Immature natural killer cell (primary cell): Measurements from ENCODE around the gene IGF2BP2. TPM values are rescaled to one million over a fixed set of nuclear protein-coding genes. Genes with fewer than 3 reads are reported as not detected.

ENCODE experiments used
- DNase-seq, 3 donors: peaks; one replicate each; pipeline ENCODE4 v3.0.0; 2022; ENCODE audit warnings: mixed read lengths in 1 of 3
- H3K27ac Mint-ChIP-seq, 6 donors: one replicate each; pipeline ENCODE4 v1.8.0; 2020; ENCODE audit warnings: mixed read lengths in 6 of 6, mild to moderate bottlenecking in 5 of 6, inconsistent platforms in 4 of 6, moderate library complexity in 3 of 6
- H3K27me3 Mint-ChIP-seq, 3 donors: one replicate each; pipeline ENCODE4 v1.8.0; 2020 to 2021; ENCODE audit warnings: low read depth in 3 of 3, mild to moderate bottlenecking in 3 of 3, mixed read lengths in 3 of 3, moderate library complexity in 3 of 3, inconsistent platforms in 1 of 3
- H3K36me3 Mint-ChIP-seq, 3 donors: one replicate each; pipeline ENCODE4 v1.8.0; 2020; ENCODE audit warnings: mixed read lengths in 3 of 3, inconsistent platforms in 2 of 3, mild to moderate bottlenecking in 2 of 3
- H3K4me1 Mint-ChIP-seq, 2 donors: one replicate each; pipeline ENCODE4 v1.8.0; 2020; ENCODE audit warnings: inconsistent platforms in 2 of 2, mild to moderate bottlenecking in 2 of 2, mixed read lengths in 2 of 2, moderate library complexity in 1 of 2
- H3K4me3 Mint-ChIP-seq, 5 donors: one replicate each; pipeline ENCODE4 v1.8.0; 2020; ENCODE audit warnings: mild to moderate bottlenecking in 5 of 5, mixed read lengths in 5 of 5, inconsistent platforms in 3 of 5, moderate library complexity in 3 of 5
- H3K9me3 Mint-ChIP-seq, 6 donors: one replicate each; pipeline ENCODE4 v1.8.0; 2020; ENCODE audit warnings: mild to moderate bottlenecking in 6 of 6, mixed read lengths in 6 of 6, inconsistent platforms in 4 of 6, moderate library complexity in 3 of 6
- polyA plus RNA-seq, 3 donors: library from polyadenylated mRNA; unstranded; fragments of 300-500 nt; fragmentation: Illumina TruSeq; gene quantifications; one replicate each; pipeline ENCODE4 v1.2.3, GENCODE V29; 2021

The IGF2BP2 gene
- polyA plus RNA-seq, 3 donors from 2014 or later: 0.42 to 0.86 (median 0.43) TPM

DNA sequence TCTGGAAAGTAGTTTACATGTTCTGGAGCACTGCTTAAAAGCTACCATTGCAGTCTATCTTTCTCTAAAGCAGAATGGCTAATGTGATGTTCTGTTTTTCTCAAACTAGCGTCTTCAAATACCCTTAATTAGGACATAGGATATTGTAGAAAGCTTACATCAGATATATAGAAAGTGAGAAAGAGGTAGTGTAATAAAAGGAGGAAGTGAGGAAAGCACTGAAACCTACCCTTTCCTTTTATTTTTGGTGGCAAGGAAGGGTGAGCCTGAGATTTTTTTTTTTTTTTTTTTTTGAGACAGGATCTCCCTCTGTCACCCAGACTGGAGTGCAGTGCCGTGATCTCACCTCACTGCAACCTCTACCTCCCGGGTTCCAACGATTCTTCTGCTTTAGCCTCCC lies 229.3 kb downstream of the IGF2BP2 start:
- H3K27me3 Mint-ChIP-seq: peaks cover 0 to 2% (median 0%) of the 10 kb centered on the region in 3 donors
- no peak overlapping the region for H3K4me3 Mint-ChIP-seq
- no peaks in the 10 kb centered on the region for H3K9me3 Mint-ChIP-seq
- H3K4me1 Mint-ChIP-seq: peaks cover 5 to 15% of the 10 kb centered on the region in 2 donors
- peaks cover 8 to 18% (median 12%) of the 10 kb centered on the region in 3 donors for H3K36me3 Mint-ChIP-seq
- H3K27ac Mint-ChIP-seq: no peak overlapping the region
- no peak for DNase-seq

DNA sequence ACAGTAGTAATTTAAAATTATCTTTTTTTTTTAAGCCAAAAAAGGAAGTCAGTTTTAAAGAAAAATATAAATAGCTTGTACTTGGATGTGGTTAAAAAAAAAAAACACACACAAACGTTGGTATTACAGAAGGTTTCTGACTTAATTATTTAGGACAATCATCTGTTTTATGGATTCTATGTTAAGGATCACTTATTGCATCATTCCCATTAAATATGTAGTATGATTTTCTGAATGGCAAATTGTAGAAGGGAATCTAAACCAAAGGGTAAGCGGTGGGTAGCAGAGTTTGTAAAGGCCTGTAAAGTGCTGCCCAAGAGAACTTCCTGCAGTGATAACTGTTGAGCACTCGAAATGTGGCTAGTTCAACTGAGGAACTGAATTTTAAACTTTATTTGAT lies 230.8 kb downstream of the IGF2BP2 start:
- no peak overlapping the region for H3K27ac Mint-ChIP-seq
- DNase-seq: no peak
- no peak overlapping the region for H3K4me3 Mint-ChIP-seq
- peaks cover 3 to 7% (median 6%) of the 10 kb centered on the region in 3 donors for H3K36me3 Mint-ChIP-seq
- no peaks in the 10 kb centered on the region for H3K9me3 Mint-ChIP-seq
- H3K27me3 Mint-ChIP-seq: no peaks in the 10 kb centered on the region
- peaks cover 5 to 10% of the 10 kb centered on the region in 2 donors for H3K4me1 Mint-ChIP-seq

Other genes with a start within 250 kb of the IGF2BP2 start
- gene SENP2, start 238.7 kb downstream of the IGF2BP2 start, polyA plus RNA-seq: 10 to 100 TPM; 11.8 to 15.0 (median 13.1) TPM
- 100 to 1,000 TPM; 133 to 223 (median 191) TPM for gene TRA2B, start 113.0 kb upstream of the IGF2BP2 start, polyA plus RNA-seq